Smooth muscle cell of the coronary artery (primary cell): ENCODE data around the gene FLVCR1. TPM values are rescaled to one million over a fixed set of nuclear protein-coding genes. Genes with fewer than 3 reads are reported as not detected.

ENCODE experiments used
- total RNA-seq: library from RNA; depleted of rRNA; stranded (reverse); fragments of >200 nt; gene quantifications from 2 replicates; pipeline ENCODE4 v1.2.3, GENCODE V29; 2014; ENCODE audit warnings: low replicate concordance

The FLVCR1 gene
- total RNA-seq, result 5.6 TPM in 2 replicates

DNA sequence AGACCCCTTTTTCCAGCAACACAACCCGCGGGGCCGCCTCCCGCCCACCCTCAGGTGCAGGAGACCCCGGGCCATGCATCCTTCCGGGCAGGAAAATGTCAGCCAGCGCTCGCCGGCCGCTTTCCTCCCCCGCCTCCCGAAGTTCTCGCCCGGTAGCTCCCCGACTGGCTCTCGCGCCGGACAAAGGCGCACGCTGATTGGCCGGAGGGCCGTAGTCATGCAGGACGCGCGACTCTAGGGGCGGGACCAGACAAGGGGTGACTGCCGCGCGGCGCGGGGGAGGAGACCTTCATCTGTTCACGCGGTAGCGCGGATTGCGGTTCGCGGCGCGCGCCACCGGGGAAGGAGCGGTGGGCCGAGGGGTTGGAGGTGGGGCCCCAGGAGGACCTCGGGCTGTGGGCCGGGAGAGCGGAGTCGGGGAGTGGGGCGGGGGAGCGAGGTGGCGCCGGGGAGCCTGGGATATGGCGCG is at the start of gene FLVCR1:
TSS of gene FLVCR1 (plus strand) at position 284 of the 469 bp plus-strand sequence. CDS start at position 462, 178 bp downstream.

DNA sequence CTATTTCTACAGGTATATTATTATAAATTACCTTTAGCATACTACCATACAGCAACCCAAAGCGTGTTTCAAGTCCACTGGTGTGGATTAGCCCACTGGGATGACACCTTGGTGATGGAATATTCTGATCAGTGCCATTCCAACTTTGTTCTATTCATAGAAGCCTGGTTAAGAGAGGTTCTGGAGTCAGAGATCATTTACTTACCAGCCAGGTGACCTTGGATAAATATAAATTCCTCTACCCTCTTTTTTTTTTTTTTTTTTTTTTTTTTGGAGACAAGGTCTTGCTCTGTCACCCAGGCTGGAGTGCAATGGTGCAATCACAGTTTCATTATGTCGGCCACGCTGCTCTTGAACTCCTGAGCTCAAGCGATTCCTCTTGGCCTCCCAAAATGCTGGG is 10.5 kb upstream of the FLVCR1 start, which contains the start of gene SPATA45:
TSS of gene SPATA45 (minus strand) at position 101 of the 400 bp plus-strand sequence. CDS start 11,500 bp downstream, outside the sequence.

Other genes starting within 250 kb of the FLVCR1 start
- gene ATF3, start 249.5 kb upstream of the FLVCR1 start, total RNA-seq, result 2.3 and 3.2 TPM in 2 replicates
- gene BATF3, start 158.4 kb upstream of the FLVCR1 start, total RNA-seq, result 0.60 and 1.2 TPM in 2 replicates
- 10.5 and 19.5 TPM in 2 replicates for gene NSL1, start 66.5 kb upstream of the FLVCR1 start, total RNA-seq
- gene TATDN3, start 66.4 kb upstream of the FLVCR1 start, total RNA-seq, result 10.7 and 11.8 TPM in 2 replicates
- gene SPATA45, start 10.6 kb upstream of the FLVCR1 start, total RNA-seq, result not detected in 2 replicates
- 0.30 and 0.94 TPM in 2 replicates for gene VASH2, start 92.3 kb downstream of the FLVCR1 start, total RNA-seq
- 28.7 and 32.2 TPM in 2 replicates for gene ANGEL2, start 157.6 kb downstream of the FLVCR1 start, total RNA-seq
- 17.0 and 29.7 TPM in 2 replicates for gene RPS6KC1, start 193.0 kb downstream of the FLVCR1 start, total RNA-seq